ENCODE measurements around the gene NEUROG2. TPM values are rescaled to one million over a fixed set of nuclear protein-coding genes. Genes with fewer than 3 reads are reported as not detected.

The NEUROG2 gene
- total and polyA plus RNA-seq, 4 donors: not detected

GRCh38 chr4:112546476-112546875 is 30.5 kb upstream of the NEUROG2 start:
- H3K27me3 ChIP-seq (ENCODE audit: control insufficient read depth in 3 of 3, insufficient read depth in 3 of 3, low read length in 2 of 3): no peaks in the 10 kb centered on the region
- no peaks in the 10 kb centered on the region for H3K36me3 ChIP-seq (ENCODE audit: control insufficient read depth in 4 of 4, insufficient read depth in 4 of 4, low read length in 4 of 4)
- WGBS, 2 donors: 61 to 83% methylated on average over 2 of the region's 2 CpGs
- no peak for TF ChIP-seq CTCF (IDR thresholded peaks at IDR 0.05; ENCODE audit: control extremely low read depth, extremely low read depth)
- ATAC-seq (ENCODE audit: insufficient read depth, low FRiP score) (no peak), DNase-seq (no peak)
- H3K9me3 ChIP-seq (ENCODE audit: control insufficient read depth in 4 of 4, insufficient read depth in 3 of 4, low read length in 3 of 4): no peaks in the 10 kb centered on the region
- H3K4me3 ChIP-seq: no peak overlapping the region
- H3K4me1 ChIP-seq (ENCODE audit: control insufficient read depth in 5 of 5, insufficient read depth in 5 of 5, low read length in 5 of 5): no peaks in the 10 kb centered on the region
- H3K9ac ChIP-seq (ENCODE audit: insufficient read depth in 1 of 2, low read length in 2 of 2): no peak overlapping the region
- H3K27ac ChIP-seq (ENCODE audit: low read depth in 1 of 2, low read length in 1 of 2): no peak overlapping the region

GRCh38 chr4:112545346-112545745 is 29.4 kb upstream of the NEUROG2 start:
- H3K9me3 ChIP-seq (ENCODE audit: control insufficient read depth in 4 of 4, insufficient read depth in 3 of 4, low read length in 3 of 4): no peaks in the 10 kb centered on the region
- H3K27me3 ChIP-seq (ENCODE audit: control insufficient read depth in 3 of 3, insufficient read depth in 3 of 3, low read length in 2 of 3): no peaks in the 10 kb centered on the region
- no peak overlapping the region for H3K9ac ChIP-seq (ENCODE audit: insufficient read depth in 1 of 2, low read length in 2 of 2)
- peaks cover 0 to 2% (median 0%) of the 10 kb centered on the region in 4 donors for H3K36me3 ChIP-seq (ENCODE audit: control insufficient read depth in 4 of 4, insufficient read depth in 4 of 4, low read length in 4 of 4)
- WGBS, 2 donors: 57 to 85% methylated on average over 3 of the region's 3 CpGs
- DNase-seq (no peak), ATAC-seq (ENCODE audit: insufficient read depth, low FRiP score) (no peak)
- no peak for TF ChIP-seq CTCF (IDR thresholded peaks at IDR 0.05; ENCODE audit: control extremely low read depth, extremely low read depth)
- H3K4me1 ChIP-seq (ENCODE audit: control insufficient read depth in 5 of 5, insufficient read depth in 5 of 5, low read length in 5 of 5): no peaks in the 10 kb centered on the region
- no peak overlapping the region for H3K27ac ChIP-seq (ENCODE audit: low read depth in 1 of 2, low read length in 1 of 2)
- no peak overlapping the region for H3K4me3 ChIP-seq

GRCh38 chr4:112540695-112541094 is 24.7 kb upstream of the NEUROG2 start:
- 81 to 91% methylated on average over 1 of the region's 1 CpG for WGBS, 2 donors
- DNase-seq (no peak), ATAC-seq (ENCODE audit: insufficient read depth, low FRiP score) (no peak)
- H3K27me3 ChIP-seq (ENCODE audit: control insufficient read depth in 3 of 3, insufficient read depth in 3 of 3, low read length in 2 of 3): no peaks in the 10 kb centered on the region
- no peaks in the 10 kb centered on the region for H3K9me3 ChIP-seq (ENCODE audit: control insufficient read depth in 4 of 4, insufficient read depth in 3 of 4, low read length in 3 of 4)
- peaks cover 0 to 4% (median 1%) of the 10 kb centered on the region in 4 donors for H3K36me3 ChIP-seq (ENCODE audit: control insufficient read depth in 4 of 4, insufficient read depth in 4 of 4, low read length in 4 of 4)
- no peak for TF ChIP-seq CTCF (IDR thresholded peaks at IDR 0.05; ENCODE audit: control extremely low read depth, extremely low read depth)
- H3K9ac ChIP-seq (ENCODE audit: insufficient read depth in 1 of 2, low read length in 2 of 2): no peak overlapping the region
- H3K4me3 ChIP-seq: no peak overlapping the region
- H3K4me1 ChIP-seq (ENCODE audit: control insufficient read depth in 5 of 5, insufficient read depth in 5 of 5, low read length in 5 of 5): no peaks in the 10 kb centered on the region
- no peak overlapping the region for H3K27ac ChIP-seq (ENCODE audit: low read depth in 1 of 2, low read length in 1 of 2)

- WGBS, 2 donors: 96 to 98% methylated on average over 2 of the region's 2 CpGs
- H3K4me1 ChIP-seq (ENCODE audit: control insufficient read depth in 5 of 5, insufficient read depth in 5 of 5, low read length in 5 of 5): no peaks in the 10 kb centered on the region
- H3K4me3 ChIP-seq: no peak overlapping the region
- DNase-seq: no peak
- ATAC-seq (ENCODE audit: insufficient read depth, low FRiP score): no peak
- no peaks in the 10 kb centered on the region for H3K9me3 ChIP-seq (ENCODE audit: control insufficient read depth in 4 of 4, insufficient read depth in 3 of 4, low read length in 3 of 4)
- TF ChIP-seq CTCF (IDR thresholded peaks at IDR 0.05; ENCODE audit: control extremely low read depth, extremely low read depth): no peak
- H3K36me3 ChIP-seq (ENCODE audit: control insufficient read depth in 4 of 4, insufficient read depth in 4 of 4, low read length in 4 of 4): peaks cover 0 to 4% (median 1%) of the 10 kb centered on the region in 4 donors
- H3K27me3 ChIP-seq (ENCODE audit: control insufficient read depth in 3 of 3, insufficient read depth in 3 of 3, low read length in 2 of 3): no peaks in the 10 kb centered on the region
- H3K9ac ChIP-seq (ENCODE audit: insufficient read depth in 1 of 2, low read length in 2 of 2): no peak overlapping the region
- H3K27ac ChIP-seq (ENCODE audit: low read depth in 1 of 2, low read length in 1 of 2): no peak overlapping the region
These were observed 20.1 kb upstream of the NEUROG2 start for GRCh38 chr4:112536123-112536522.

All from lung (tissue), 12 donors.